Measurements from ENCODE around the gene DGKG.

- TF ChIP-seq CTCF (IDR thresholded peaks at IDR 0.05) = no peak
- TF ChIP-seq EZH2phosphoT487 (IDR thresholded peaks at IDR 0.05) = no peak
- no peak for TF ChIP-seq EZH2 (IDR thresholded peaks at IDR 0.05)
Measured at GRCh38 chr3:186124592-186124991, 237.4 kb downstream of the DGKG start.
